GM18517 (cell line): ENCODE results near the gene ZNF202.
"Not testable (repeated sequence)": the region's sequence is repeated elsewhere in the genome, so short reads cannot be mapped to it uniquely, and the experiment has no call there.

ENCODE experiments used
- ATAC-seq: cut with Tn5 transposase; IDR thresholded peaks from one replicate; pipeline ENCODE4 v1.9.1; 2021; ENCODE audit warnings: mild to moderate bottlenecking, moderate library complexity; ENCODE audit not compliant: unreplicated experiment

Gene ZNF202

DNA sequence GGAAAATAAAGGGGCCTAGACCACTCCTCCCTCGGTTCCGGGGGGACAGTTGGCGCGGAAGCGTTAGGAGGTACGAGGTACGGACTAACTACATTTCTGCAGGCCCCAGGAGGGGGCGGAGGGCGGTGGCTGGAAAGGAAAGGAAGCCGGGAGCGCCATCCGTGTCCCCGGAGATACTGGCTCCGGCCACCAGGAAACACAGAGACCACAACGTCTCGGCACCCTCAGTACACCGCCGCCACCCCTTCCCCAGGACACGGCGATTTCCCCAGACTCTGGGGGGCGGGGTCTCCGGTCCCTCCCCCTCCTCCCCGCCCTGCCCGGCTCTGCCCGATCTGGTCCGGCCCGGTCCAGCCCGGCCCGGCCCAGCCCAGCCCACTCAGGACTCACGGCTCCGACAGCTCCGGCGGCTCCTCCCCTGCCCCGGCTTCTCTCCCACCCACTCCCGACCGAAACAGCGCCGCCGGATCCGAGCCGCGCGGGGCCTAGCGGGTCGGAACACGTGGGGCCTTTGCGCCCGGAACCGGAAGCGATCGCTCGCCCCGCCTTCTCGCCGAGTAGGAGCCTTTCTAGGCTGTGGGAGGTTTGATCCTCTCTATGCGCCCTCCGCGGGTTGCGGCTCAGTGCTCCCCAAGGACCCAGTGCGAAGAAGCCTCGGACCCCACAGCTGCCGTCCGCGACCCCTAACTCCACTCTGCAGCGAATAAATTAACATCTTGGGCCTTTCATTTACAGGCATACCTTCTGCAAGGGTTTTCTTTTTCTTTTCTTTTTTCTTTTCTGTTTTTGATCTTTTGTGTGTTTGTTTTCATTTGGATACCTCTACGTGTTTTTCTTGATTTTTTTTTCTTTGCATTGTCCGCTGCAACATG lies at the start of gene ZNF202:
Gene ZNF202 (minus strand): TSS at position 502 of the 872 bp plus-strand sequence. CDS start 10,772 bp downstream, outside the sequence.
- peak; percentile 97 for ATAC-seq

DNA sequence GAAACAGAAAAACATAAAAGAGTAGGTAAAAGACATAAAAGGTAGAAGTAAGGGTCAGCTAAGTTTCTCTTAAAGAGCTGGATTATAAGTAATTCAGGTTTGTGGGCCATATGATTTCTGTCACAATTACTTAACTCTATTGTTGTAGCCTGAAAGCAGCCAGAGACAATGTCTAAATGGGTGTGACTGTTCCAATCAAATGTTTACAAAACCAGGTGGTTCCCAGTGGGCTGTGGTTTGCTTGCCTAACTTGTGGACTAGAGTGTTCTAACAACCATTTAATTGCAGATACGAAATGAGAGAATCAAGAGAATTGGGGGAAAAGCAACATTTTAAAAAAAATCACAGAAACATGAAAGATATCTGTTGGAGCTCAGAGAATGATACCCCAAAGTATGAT lies 42.1 kb upstream of the ZNF202 start:
- ATAC-seq, result no peak

DNA sequence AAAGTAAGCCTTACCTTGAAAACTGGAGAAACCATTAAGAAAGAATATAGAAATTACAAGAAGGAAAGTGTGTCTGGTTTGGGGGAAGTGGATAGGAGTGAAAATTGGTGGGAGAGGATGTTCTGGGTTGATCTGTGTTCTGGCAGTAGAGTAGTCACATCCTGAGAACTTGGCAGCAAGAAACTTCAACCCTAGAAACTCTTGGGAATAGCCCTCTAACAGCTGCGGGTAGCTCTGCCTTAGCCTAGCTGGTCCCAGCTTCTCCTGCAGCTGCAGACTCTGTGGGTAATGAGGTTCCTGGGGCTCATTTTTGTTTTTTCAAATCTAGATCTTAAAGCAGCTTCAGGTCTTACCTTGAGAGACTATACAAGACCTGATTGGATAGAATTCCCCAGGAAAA lies 37.1 kb upstream of the ZNF202 start:
- no peak for ATAC-seq

DNA sequence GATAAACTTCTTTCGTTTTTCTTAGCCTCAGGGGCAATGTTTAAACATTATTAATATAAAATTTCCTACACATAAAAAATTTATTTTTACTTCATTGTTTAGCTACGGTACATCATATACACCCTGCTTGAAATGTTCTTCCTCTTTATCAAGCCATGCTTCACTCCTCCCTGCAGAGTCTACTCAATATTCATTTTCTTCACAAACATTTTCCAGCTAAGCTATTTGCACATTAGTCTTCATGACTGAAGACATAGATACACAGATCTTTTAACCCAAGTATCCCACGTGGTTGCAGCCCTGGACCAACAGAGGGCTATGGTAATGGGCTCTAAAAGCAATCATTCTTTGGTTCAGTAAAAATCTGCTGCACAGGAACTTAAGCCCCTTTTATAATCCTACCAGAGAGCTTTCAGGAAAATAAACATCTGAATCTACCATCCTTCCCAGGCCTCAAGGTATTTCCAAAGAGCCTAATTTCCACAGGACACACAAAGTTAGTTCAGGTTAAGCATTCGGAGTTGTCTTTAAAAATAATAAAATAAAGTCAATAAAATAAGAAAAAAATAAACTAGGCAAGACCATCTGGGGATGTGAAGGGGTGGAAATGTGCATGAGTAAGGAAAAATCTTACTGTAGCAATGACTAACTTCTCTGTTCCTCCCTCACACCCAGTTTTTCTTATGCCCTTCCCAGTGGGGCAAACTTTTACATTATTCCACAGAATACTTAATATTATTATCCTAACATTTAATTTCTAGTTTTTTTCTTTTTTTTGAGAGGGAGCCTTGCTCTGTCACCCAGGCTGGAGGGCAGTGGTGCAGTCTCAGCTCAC lies 34.5 kb upstream of the ZNF202 start:
- ATAC-seq, result no peak

DNA sequence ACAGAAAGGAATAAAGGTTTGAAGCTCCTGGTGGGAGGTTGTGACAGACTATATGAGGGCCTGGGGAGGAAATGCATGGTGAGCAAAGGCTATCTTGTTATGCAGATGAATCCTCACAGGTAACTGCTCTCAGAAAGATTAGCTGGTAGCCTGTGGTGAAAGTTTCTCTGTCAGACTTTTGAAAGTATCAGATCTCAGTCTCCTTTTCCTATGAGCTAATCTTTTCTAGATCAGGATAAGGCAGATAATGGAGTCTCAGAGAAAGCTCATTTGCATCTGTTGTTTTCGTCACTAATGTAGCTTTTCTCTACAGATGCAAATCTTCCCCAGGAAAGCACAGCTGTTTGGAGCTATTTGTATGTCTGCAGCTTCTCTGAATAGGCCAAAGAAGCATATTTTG lies 33.8 kb upstream of the ZNF202 start:
- no peak for ATAC-seq

DNA sequence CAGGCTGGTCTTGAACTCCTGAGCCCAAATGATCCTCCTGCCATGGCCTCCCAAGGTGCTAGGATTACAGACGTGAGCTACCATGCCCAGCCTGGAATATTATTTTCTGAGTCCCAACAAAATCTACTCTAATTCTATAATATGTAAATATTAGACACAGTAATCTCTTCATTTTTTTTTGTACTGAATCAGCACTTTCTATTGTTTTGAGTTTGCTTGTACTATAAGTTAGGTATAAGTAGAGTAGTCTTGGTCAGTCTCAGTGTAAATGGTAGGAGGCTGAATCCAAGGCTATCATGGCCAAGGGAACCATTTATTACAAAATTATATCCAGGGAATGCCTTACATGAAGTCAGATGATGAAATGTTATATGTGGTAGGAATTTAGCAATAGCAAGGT lies 32.5 kb upstream of the ZNF202 start:
- ATAC-seq, result no peak

DNA sequence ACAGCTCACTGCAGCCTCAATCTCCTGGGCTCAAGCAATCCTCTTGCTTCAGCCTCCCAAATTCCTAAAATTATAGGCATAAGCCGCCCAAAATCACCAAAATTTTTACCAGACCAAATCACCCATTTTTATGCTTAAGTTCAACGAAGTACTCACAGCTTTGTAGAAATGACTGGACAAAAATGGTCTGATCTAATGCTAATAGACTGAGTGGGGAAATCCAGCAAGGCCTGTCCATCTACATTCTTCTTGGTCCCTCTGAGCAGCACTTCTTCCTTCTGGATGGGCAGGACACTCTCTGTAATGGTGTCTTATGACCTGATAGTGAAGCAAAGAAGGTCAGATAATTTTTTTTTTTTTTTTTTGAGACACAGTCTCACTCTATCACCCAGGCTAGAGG lies 31.6 kb upstream of the ZNF202 start:
- ATAC-seq, result no peak

DNA sequence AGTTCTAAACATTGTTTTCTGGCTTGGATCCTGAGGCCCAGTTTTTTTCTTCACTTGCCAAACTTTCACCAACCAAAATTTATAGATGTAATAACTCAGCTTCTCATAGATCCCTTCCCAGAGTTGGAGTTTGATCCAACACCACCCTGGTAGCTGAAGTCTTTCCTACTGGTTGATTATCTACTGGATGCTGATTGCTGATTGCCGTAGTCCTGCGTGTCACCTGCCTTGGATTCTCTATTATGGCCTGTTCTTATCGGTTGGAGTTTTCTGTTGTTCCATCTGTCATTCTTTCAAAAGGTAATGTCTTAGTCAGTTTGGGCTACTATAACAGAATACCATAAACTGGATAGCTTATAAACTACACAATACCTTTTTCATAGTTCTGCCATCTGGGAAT lies 30.2 kb upstream of the ZNF202 start:
- ATAC-seq, result no peak

DNA sequence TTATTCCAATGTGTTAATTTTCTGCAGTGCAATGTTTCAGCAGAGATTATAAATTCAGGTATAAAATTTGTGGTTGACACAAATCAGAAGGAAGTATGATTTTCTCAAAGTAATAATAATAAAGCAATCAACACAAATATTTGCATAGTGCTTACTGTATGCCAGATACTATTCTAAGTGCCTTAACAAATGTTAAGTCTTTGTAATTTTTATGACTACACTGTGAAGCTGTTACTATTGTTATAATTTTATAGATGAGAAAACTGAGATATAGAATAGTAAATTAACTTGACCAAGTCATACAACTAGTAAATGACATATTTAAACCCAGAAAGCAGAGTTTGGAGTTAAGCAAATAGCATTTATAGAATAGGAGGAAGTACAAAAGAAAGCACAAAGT lies 29.3 kb upstream of the ZNF202 start:
- no peak for ATAC-seq

DNA sequence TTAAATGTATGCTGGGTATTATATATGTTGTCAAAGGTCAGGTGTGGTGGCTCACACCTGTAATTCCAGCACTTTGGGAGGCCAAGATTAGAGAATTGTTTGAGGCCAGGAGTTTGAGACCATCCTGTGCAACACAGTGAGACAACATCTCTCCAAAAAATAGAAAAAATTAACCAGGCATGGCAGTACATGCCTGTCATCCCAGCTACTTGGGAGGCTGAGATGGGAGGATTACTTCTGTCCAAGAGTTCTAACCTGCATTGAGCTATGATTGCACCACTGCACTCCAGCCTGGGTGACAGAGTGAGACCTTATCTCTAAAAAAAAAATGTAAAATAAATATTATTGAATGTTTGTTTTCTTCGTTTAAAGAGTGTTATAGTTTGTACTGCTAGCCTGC lies 24.1 kb upstream of the ZNF202 start:
- no peak for ATAC-seq

DNA sequence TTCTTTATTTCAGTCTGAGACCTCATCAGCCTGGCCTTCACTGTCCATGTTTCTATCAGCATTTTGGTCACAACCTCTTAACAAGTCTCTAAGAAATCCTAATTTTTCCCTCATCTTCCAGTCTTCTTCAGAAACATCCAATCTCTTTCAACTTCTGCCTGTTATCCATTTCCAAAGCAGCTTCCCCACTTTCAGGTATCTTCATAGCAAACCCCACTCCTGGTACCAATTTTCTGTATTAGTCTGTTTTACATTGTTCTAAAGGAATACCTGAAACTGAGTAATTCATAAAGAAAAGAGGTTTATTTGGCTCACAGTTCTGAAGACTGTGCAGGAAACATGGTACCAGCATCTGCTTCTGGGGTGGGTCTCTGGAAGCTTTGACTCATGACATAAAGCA lies 21.0 kb upstream of the ZNF202 start:
- no peak for ATAC-seq

DNA sequence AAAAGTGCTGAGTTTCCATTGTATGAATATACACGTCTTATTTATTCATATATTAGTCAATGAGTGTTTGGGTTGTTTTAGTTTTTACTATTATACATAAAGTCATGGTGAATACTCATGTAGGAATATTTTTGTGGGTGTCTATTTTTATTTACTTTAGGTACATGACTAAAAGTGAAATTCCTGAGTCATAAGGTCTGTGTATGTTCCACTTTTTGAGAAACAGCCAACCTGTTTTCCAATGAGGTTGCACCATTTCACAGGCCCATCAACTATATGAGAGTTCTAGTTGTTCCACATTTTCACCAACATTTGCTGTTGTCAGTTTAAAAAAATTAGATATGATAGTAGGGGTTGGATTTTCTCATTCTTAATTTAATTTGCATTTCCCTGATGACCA lies 19.4 kb upstream of the ZNF202 start:
- peak; percentile 62 for ATAC-seq

DNA sequence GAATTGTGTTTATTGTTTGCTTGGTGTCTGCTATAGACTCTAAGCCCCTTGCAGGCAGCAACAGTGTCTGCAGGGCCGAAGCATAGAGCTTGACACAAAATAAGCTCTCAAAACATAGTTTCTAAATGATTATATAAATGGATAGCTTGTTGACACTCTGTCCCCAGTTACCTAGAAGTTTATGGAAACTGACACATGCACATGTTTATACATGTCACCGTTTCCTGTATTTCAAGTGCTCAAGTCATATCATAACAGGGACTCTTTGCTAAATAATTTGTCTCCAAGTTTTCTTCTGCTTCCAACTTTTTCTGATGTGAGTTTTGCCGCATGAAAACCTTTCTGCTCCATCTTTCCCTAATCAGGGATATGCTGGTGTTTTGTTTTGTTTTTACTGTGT lies 16.5 kb upstream of the ZNF202 start:
- ATAC-seq, result no peak

DNA sequence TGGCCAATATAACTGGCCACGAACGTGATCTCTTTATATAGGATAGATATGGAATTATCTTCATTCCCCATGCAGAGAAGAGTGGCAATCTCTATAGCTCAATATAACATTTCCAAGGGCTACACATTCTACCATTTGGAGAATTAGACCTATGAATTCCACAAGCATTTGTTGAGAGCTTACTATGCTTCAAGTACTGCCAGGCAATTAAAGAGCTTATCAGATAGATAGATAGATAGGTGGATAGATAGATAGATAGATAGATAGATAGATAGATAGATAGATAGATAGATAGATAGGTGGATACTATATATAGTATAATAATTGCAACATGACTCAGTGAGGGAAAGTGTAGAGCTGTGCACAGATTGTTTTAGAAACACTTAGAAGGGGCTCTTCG lies 14.4 kb upstream of the ZNF202 start:
- ATAC-seq, result no peak

DNA sequence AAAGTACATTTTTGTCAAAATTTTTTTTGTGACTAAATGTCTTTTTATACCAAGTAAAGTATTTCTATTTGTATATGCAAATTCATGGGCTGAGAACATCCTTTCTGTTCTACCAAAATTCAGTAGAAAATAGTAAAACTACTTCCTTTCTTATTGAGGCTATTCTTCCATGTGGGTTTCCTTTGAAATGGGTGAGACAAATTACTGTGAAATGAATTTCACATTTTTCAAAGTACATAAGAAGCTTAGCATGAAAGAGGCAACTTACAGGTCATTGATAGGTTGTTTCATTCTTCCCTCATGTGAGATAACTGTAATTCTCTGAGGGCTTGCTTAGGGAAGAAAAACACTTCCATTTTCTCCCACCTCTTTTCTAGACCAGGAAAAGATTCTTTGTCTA lies 13.9 kb upstream of the ZNF202 start:
- no peak for ATAC-seq

DNA sequence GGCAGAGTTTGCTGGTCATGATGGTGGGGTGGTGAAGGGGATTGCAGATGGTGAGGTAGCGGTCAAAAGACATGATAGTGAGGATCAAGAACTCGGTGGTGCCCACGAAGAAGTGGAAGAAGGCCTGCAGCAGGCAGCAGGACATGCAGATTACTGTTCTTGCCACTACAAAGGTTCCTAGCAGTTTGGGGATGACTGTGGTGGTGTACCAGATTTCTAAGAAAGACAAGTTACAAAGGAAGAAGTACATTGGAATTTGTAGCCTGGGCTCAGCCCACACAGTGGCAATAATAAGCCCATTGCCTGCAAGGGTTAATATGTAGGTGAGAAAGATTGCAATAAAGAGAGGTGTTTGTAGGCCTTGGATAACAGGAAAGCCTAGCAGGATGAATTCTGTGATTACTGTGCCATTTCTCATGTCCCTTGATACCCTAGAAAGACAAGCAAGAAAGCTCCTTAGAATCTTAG lies 12.7 kb upstream of the ZNF202 start, which contains the start of gene OR6X1:
Gene OR6X1 (minus strand): TSS at position 418 of the 468 bp plus-strand sequence. CDS start 0 bp downstream, at position 418.
- ATAC-seq, result no peak

DNA sequence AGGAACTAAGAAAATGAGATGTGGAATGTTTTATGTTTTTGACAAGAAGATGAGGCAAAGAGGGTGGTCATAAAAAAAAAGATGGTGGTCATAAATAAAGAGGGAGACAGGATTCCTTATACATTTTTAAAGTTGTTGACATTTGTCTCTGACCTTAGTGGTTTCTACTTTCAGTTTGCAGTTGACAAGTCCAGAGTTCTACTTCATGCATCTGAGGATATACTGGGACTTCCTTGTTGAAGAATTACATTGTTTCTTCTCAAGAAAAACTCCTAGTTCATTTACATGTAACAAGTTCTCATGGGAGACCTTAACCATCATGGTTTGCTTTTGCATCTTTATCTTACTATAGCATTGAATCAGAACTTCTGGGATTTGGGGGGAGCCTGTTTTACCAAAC lies 11.7 kb upstream of the ZNF202 start:
- no peak for ATAC-seq

DNA sequence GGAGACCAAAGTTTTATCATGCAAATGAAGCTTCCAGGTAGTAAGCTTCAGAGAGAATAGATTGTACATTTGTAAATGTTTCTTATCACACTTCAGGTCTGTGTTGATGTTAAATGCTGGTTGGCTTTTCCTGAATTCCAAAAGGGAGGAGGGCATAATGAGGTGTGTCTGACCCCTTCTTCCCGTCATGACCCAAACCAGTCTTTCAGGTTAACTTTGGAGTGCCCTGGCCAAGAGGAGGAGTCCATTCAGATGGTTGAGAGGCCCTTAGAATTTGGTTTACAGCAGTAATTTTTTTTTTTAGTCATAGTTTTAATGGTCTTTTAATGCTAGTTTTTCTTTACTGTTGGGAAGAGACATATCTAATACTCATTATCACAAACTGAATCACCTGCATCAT lies 10.3 kb upstream of the ZNF202 start:
- ATAC-seq, result no peak

DNA sequence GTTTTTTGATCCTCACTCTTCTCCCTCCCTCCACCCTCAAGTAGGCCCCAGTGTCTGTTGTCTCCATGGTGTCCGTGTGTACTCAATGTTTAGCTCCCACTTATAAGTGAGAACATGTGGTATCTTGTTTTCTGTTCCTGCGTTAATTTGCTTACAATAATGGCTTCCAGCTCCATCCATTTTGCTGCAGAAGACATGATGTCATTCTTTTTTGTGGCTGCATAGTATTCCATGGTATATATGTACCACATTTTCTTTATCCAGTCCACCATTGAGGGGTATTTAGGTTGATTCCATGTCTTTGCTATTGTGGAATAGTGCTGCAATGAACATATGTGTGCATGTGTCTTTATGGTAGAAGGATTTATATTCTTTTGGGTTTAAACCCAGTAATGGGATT lies 6.9 kb upstream of the ZNF202 start:
- ATAC-seq, result not testable (repeated sequence)

DNA sequence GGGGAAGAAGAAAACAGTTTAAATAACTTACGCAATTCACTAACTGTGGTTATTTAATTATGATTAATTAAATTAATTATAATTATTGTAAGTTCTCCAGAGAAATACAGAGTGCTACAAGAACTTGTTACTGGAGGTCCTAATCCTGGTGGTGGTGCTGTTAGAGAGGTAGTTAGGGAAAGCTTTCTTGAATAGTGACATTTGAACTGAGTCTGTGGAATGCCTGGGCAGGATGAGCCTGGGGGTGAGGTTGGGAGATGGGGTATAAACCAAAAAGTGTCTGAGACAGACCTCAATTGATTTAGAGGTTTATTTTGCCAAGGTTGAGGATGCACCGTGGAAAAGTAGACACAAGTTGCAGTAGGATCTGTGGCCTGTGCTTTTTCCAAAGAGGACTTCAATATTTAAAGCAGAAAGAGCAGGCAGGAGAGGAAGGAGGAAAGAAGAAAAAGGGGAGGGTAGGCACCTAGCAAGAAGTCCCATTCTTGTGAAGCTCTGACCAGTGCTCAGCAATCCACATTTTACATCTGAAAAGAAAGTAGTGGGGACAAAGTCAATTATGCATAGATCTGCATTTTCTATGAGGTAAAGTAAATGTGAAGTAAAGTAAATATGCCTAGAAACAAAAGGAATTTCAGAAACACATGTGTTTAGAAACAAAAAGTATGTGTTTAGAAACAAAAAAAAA lies 4.4 kb upstream of the ZNF202 start:
- ATAC-seq, result no peak

DNA sequence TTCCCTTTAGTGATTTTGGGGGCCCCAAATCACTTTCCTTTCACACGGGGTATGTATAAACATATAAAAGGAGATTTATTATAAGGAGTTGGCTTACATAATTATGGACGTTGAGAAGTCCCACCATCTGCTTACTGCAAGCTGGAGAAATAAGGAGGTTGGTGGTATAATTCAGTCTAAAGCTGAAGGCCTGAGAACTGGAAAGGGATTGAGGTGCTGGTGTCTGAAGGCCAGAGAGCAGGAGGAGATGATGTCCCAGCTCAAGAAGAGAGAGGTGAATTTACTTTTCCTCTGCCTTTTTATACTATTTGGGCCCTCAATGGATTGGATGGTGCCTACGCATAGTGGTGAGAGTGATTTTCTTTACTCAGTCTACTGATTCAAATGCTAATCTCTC lies 1.3 kb upstream of the ZNF202 start:
- ATAC-seq, result no peak
